ENCODE results near the gene SLC39A10. TPM values are rescaled to one million over a fixed set of nuclear protein-coding genes. Genes with fewer than 3 reads are reported as not detected.

Gene SLC39A10
- total RNA-seq, 1 donor from 2014 or later = 62.0 TPM

DNA sequence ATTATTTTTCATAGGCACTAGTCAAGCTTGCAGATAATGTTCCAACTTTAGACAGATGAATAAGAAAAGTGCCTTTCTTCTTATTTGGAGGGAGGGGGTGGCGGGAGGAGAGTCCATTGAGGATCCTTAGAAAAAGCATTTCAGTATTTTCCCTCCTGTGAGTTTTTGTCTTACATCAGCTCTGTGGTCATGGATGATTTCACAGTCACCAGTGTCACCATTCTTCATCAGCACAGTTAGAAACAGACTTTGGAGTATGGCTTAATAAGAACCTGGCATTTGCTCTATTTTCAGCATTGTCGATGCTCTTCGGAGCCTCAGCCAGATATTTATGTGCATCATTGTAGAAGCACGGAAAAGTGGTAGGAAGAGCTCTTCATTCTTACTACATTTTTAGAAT is 70.1 kb downstream of the SLC39A10 start:
- Mint-ChIP-seq H3K27ac (ENCODE audit: unreplicated experiment) (no peak overlapping the region), H3K27me3 (ENCODE audit: unreplicated experiment) (peaks cover 2% of the 10 kb centered on the region), H3K36me3 (ENCODE audit: low read depth, unreplicated experiment) (peaks cover 26% of the 10 kb centered on the region), H3K4me3 (ENCODE audit: unreplicated experiment) (no peak overlapping the region), H3K4me1 (ENCODE audit: unreplicated experiment) (peaks cover 10% of the 10 kb centered on the region), H3K9me3 (ENCODE audit: unreplicated experiment) (no peaks in the 10 kb centered on the region)
- TF ChIP-seq CTCF (IDR thresholded peaks at IDR 0.05; ENCODE audit: unreplicated experiment) = no peak
- DNase-seq (ENCODE audit: low spot score) = no peak

DNA sequence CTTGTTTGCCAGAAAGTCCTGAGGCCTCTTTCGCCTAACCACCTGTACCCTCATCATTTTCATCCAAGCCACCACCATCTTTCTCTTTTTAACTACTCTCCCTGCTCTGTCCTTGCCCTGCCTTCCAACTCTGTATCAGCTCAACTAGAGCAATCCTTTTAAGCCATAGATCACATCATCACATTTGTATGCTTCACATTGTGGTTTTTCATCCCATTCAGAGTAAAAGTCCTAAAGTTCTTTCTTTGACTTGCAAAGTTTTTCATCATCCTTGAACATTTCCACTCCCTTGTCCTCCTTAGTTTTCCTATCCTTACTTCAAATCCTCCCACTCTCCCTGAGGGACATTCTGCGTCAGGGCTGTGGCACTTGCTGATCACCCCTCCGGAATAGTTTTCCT is 73.9 kb downstream of the SLC39A10 start:
- H3K27ac Mint-ChIP-seq (ENCODE audit: unreplicated experiment) = peak overlapping the region; percentile 16

DNA sequence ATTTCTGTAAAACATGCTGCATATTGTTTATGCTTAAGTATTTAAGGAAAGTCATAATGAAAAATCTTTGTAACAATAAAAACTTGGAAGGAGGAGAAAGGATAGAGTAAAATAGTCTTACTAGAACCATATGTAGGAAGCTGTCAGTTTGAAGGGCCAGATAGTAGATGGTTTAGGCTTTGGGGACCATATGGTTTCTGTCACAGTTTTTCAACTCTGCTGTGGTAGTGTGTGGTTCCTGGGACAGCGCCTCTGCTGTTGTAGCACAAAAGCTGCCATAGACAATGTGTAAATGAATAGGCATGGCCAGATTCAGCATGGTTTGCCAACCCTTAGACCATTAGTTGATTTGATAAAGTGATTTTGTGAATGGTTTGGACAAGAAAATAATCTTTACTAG is 75.5 kb downstream of the SLC39A10 start:
- TF ChIP-seq CTCF (IDR thresholded peaks at IDR 0.05; ENCODE audit: unreplicated experiment) = no peak
- peaks cover 23% of the 10 kb centered on the region for H3K36me3 Mint-ChIP-seq (ENCODE audit: low read depth, unreplicated experiment)
- H3K4me3 Mint-ChIP-seq (ENCODE audit: unreplicated experiment) = no peak overlapping the region
- DNase-seq (ENCODE audit: low spot score) = no peak
- H3K4me1 Mint-ChIP-seq (ENCODE audit: unreplicated experiment) = no peaks in the 10 kb centered on the region
- no peaks in the 10 kb centered on the region for H3K9me3 Mint-ChIP-seq (ENCODE audit: unreplicated experiment)
- peaks cover 2% of the 10 kb centered on the region for H3K27me3 Mint-ChIP-seq (ENCODE audit: unreplicated experiment)
- no peak overlapping the region for H3K27ac Mint-ChIP-seq (ENCODE audit: unreplicated experiment)

More for the DNA sequence above, 73.9 kb downstream of the SLC39A10 start:
- Mint-ChIP-seq H3K4me1 (ENCODE audit: unreplicated experiment) (no peaks in the 10 kb centered on the region), H3K4me3 (ENCODE audit: unreplicated experiment) (peak overlapping the region; percentile 23), H3K36me3 (ENCODE audit: low read depth, unreplicated experiment) (peaks cover 23% of the 10 kb centered on the region), H3K27me3 (ENCODE audit: unreplicated experiment) (peaks cover 2% of the 10 kb centered on the region), H3K9me3 (ENCODE audit: unreplicated experiment) (no peaks in the 10 kb centered on the region)
- no peak for TF ChIP-seq CTCF (IDR thresholded peaks at IDR 0.05; ENCODE audit: unreplicated experiment)
- DNase-seq (ENCODE audit: low spot score) = no peak

DNA sequence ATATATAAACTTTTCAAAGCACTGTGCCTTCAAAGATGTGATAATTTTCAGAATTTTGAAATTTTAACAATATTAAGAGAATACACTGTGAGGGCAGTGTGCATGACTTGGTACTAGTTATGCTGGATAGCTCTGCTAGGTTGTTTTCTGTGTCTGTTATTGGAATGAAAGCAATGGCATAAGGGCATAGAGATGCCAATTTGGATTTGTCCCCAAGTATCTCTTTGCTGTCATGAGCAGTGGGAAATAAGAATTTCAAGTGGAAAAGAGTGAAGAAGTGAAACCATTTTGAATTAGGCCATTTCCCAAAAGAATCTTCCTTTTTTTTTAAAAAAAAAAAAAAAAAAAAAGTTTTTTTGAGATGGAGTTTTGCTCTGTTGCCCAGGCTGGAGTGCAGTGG is 76.8 kb downstream of the SLC39A10 start:
- H3K9me3 Mint-ChIP-seq (ENCODE audit: unreplicated experiment) = no peaks in the 10 kb centered on the region
- DNase-seq (ENCODE audit: low spot score) = no peak
- H3K27me3 Mint-ChIP-seq (ENCODE audit: unreplicated experiment) = peaks cover 2% of the 10 kb centered on the region
- no peak overlapping the region for H3K4me3 Mint-ChIP-seq (ENCODE audit: unreplicated experiment)
- no peak overlapping the region for H3K27ac Mint-ChIP-seq (ENCODE audit: unreplicated experiment)
- H3K36me3 Mint-ChIP-seq (ENCODE audit: low read depth, unreplicated experiment) = peaks cover 23% of the 10 kb centered on the region
- TF ChIP-seq CTCF (IDR thresholded peaks at IDR 0.05; ENCODE audit: unreplicated experiment) = no peak
- H3K4me1 Mint-ChIP-seq (ENCODE audit: unreplicated experiment) = no peaks in the 10 kb centered on the region

DNA sequence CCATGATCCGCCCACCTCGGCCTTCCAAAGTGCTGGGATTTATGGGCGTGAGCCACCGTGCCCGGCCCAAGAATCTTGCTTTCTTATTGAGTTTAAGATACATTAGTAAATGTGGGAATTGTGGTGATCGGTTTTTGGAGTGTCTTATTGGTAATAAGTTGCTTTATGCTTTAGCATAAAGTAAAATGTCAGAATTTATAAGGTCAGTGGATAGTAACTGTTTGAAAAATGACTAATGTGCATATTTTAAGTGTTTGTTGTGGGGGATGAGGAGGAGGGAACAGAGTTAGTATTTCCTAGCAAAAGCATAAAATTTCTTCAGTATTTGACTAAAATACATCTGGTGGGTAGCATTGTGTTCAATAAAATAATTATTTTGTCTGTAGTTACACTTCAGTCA is 77.4 kb downstream of the SLC39A10 start:
- Mint-ChIP-seq H3K27ac (ENCODE audit: unreplicated experiment) (no peak overlapping the region), H3K4me3 (ENCODE audit: unreplicated experiment) (no peak overlapping the region), H3K9me3 (ENCODE audit: unreplicated experiment) (no peaks in the 10 kb centered on the region), H3K36me3 (ENCODE audit: low read depth, unreplicated experiment) (peaks cover 23% of the 10 kb centered on the region), H3K27me3 (ENCODE audit: unreplicated experiment) (peaks cover 2% of the 10 kb centered on the region), H3K4me1 (ENCODE audit: unreplicated experiment) (no peaks in the 10 kb centered on the region)
- DNase-seq (ENCODE audit: low spot score) = no peak
- TF ChIP-seq CTCF (IDR thresholded peaks at IDR 0.05; ENCODE audit: unreplicated experiment) = no peak
